Activated CD4-positive, alpha-beta T cell treated with anti-CD3 and anti-CD28 coated beads for 24 hours (primary cell): ENCODE results near the gene XPNPEP2.

ENCODE experiments used
- DNase-seq, 2 donors: peaks; one replicate each; pipeline ENCODE4 v3.0.0-alpha.2; 2020; ENCODE audit warnings: low read depth in 2 of 2

The XPNPEP2 gene

GRCh38 chrX:129798456-129798855, 59.7 kb downstream of the XPNPEP2 start:
- DNase-seq = no peak

GRCh38 chrX:129798888-129799287, 60.1 kb downstream of the XPNPEP2 start:
- DNase-seq = no peak

- no peak for DNase-seq
Observed at GRCh38 chrX:129800186-129800585, 61.4 kb downstream of the XPNPEP2 start.

- DNase-seq = no peak
Observed at GRCh38 chrX:129802863-129803262, 64.1 kb downstream of the XPNPEP2 start.

- DNase-seq = no peak
Observed at GRCh38 chrX:129804806-129805205, 66.0 kb downstream of the XPNPEP2 start.

GRCh38 chrX:129808158-129808828, 69.5 kb downstream of the XPNPEP2 start:
- no peak for DNase-seq

GRCh38 chrX:129808829-129809796, 70.3 kb downstream of the XPNPEP2 start:
- DNase-seq = no peak

GRCh38 chrX:129813662-129814368, 75.0 kb downstream of the XPNPEP2 start:
- DNase-seq = no peak

- DNase-seq = no peak
Observed at GRCh38 chrX:129818123-129818522, 79.3 kb downstream of the XPNPEP2 start.
